ENCODE results near the gene DRC1. TPM values are rescaled to one million over a fixed set of nuclear protein-coding genes. Genes with fewer than 3 reads are reported as not detected.

DRC1 gene
- total RNA-seq, 2 experiments from 2014 or later, result not detected

- ChIA-PET POLR2A (no interaction called here), CTCF (no interaction called here)
These were observed 85.1 kb downstream of the DRC1 start for GRCh38 chr2:26486789-26487188.

- CTCF ChIA-PET, result no interaction called here
These were observed 85.5 kb downstream of the DRC1 start for GRCh38 chr2:26487192-26487591.

GRCh38 chr2:26488463-26489212 lies 86.9 kb downstream of the DRC1 start:
- ChIA-PET POLR2A (no interaction called here), CTCF (interaction anchor here (0.6 kb wide), 1 partner anchor 182 kb away, joined by 3 read pairs; no protein-coding TSS in a partner anchor)

More at GRCh38 chr2:26487192-26487591, 85.5 kb downstream of the DRC1 start:
- POLR2A ChIA-PET, result no interaction called here

GRCh38 chr2:26489213-26489850 lies 87.6 kb downstream of the DRC1 start:
- ChIA-PET POLR2A (no interaction called here), CTCF (no interaction called here)

GRCh38 chr2:26491563-26492167 lies 89.9 kb downstream of the DRC1 start:
- POLR2A ChIA-PET, result no interaction called here
- CTCF ChIA-PET, result no interaction called here

GRCh38 chr2:26492749-26493515 lies 91.2 kb downstream of the DRC1 start:
- CTCF ChIA-PET, result no interaction called here
- POLR2A ChIA-PET, result no interaction called here

GRCh38 chr2:26493566-26493965 lies 91.8 kb downstream of the DRC1 start:
- POLR2A ChIA-PET, result no interaction called here
- CTCF ChIA-PET, result no interaction called here

GRCh38 chr2:26494199-26494598 lies 92.5 kb downstream of the DRC1 start:
- ChIA-PET CTCF (no interaction called here), POLR2A (no interaction called here)

- POLR2A ChIA-PET, result no interaction called here
- CTCF ChIA-PET, result no interaction called here
These were observed 93.2 kb downstream of the DRC1 start for GRCh38 chr2:26494891-26495290.

GRCh38 chr2:26495705-26496297 lies 94.1 kb downstream of the DRC1 start:
- CTCF ChIA-PET, result interaction anchor here (0.6 kb wide), 1 partner anchor 30 kb away, joined by 4 read pairs; no protein-coding TSS in a partner anchor
- POLR2A ChIA-PET, result no interaction called here

GRCh38 chr2:26500406-26500805 lies 98.7 kb downstream of the DRC1 start:
- ChIA-PET CTCF (no interaction called here), POLR2A (no interaction called here)

- POLR2A ChIA-PET, result interaction anchor here (0.5 kb wide), 1 partner anchor 109 kb away, joined by 4 read pairs; no protein-coding TSS in a partner anchor
These were observed 101.6 kb downstream of the DRC1 start for GRCh38 chr2:26503231-26503880.

GRCh38 chr2:26504002-26504401 lies 102.3 kb downstream of the DRC1 start:
- CTCF ChIA-PET, result interaction anchor here (1.5 kb wide), 1 partner anchor 74 kb away, joined by 10 read pairs; no protein-coding TSS in a partner anchor
- POLR2A ChIA-PET, result no interaction called here

More at GRCh38 chr2:26503231-26503880, 101.6 kb downstream of the DRC1 start:
- CTCF ChIA-PET, result interaction anchor here (0.8 to 1.5 kb wide), 2 partner anchors 14 to 74 kb away, joined by 4 to 10 read pairs; no protein-coding TSS in a partner anchor

- CTCF ChIA-PET, result no interaction called here
- POLR2A ChIA-PET, result no interaction called here
These were observed 104.6 kb downstream of the DRC1 start for GRCh38 chr2:26506279-26506678.

Other genes starting within 250 kb of the DRC1 start
- gene GAREM2, start 228.8 kb upstream of the DRC1 start, total RNA-seq, result 1 to 10 TPM; 4.2 to 4.5 TPM
- 100 to 1,000 TPM; 124 TPM for gene HADHA, start 157.3 kb upstream of the DRC1 start, total RNA-seq
- 10 to 100 TPM; 69.3 to 75.6 TPM for gene HADHB, start 157.0 kb upstream of the DRC1 start, total RNA-seq
- gene SELENOI, start 55.8 kb upstream of the DRC1 start, total RNA-seq, result 10 to 100 TPM; 58.4 to 63.9 TPM
- gene ADGRF3, start 55.1 kb upstream of the DRC1 start, total RNA-seq, result 1 to 10 TPM; 3.7 to 3.9 TPM
- 1 to 10 TPM; 2.3 to 2.6 TPM for gene OTOF, start 76.2 kb downstream of the DRC1 start, total RNA-seq
- not detected for gene CIB4, start 239.4 kb downstream of the DRC1 start, total RNA-seq